ENCODE measurements around the gene NAV3. TPM values are rescaled to one million over a fixed set of nuclear protein-coding genes. Genes with fewer than 3 reads are reported as not detected.

NAV3 gene
- total RNA-seq, 1 experiment from 2014 or later, result 3.0 TPM

DNA sequence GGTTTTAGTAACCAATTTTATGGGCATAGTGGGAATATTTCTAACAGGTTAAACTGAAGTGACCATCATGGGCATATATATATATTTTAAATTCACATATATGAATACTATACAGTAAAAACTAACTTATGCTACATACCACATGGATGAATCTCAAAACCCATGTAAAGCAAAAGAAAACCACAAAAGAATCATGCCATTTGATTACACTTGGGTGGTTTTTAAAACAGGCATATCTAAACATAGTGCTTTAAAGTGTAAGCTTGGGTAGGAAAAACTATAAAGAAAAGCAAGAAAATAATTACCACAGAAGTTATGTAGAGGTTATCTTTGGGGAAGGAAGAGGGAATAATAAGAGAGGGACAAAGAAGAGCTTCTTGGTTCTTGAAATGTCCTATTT lies 326.1 kb downstream of the NAV3 start:
- Histone ChIP-seq H4K5ac (ENCODE audit: insufficient read length, low read depth, low read length) (no peak overlapping the region), H3K27ac (ENCODE audit: insufficient read length, low read depth, low read length) (no peak overlapping the region), H2BK12ac (ENCODE audit: insufficient read length, low read depth, low read length) (no peak overlapping the region), H3K9me3 (ENCODE audit: control insufficient read depth, low read depth, low read length) (no peaks in the 10 kb centered on the region), H3K4me2 (ENCODE audit: insufficient read depth, insufficient read length, low read length) (no peak overlapping the region), H4K20me1 (ENCODE audit: control insufficient read depth, insufficient read depth, insufficient read length) (no peaks in the 10 kb centered on the region), H3T11ph (ENCODE audit: low read length) (no peak overlapping the region), H2BK15ac (ENCODE audit: low read depth, low read length) (no peak overlapping the region), H3K14ac (ENCODE audit: insufficient read depth, low read length) (no peak overlapping the region), H3K79me2 (ENCODE audit: insufficient read depth, low read length) (no peaks in the 10 kb centered on the region), H3K18ac (ENCODE audit: insufficient read length, low read depth, low read length) (no peak overlapping the region), H4K8ac (replicated peaks; ENCODE audit: insufficient read length, low read depth, low read length) (no peak overlapping the region), H3K23ac (ENCODE audit: insufficient read length, low read depth, low read length) (no peak overlapping the region), H2AK5ac (ENCODE audit: insufficient read length, low read length) (no peak overlapping the region), H3K27me3 (ENCODE audit: insufficient read depth, low read length) (no peaks in the 10 kb centered on the region), H3K9ac (ENCODE audit: extremely low read depth, insufficient read length, low read length) (no peak overlapping the region), H3K56ac (ENCODE audit: insufficient read length, low read depth, low read length) (no peak overlapping the region), H3K79me1 (ENCODE audit: insufficient read depth, low read depth, low read length, poor library complexity, severe bottlenecking) (no peaks in the 10 kb centered on the region), H2AFZ (ENCODE audit: low read length) (no peak overlapping the region), H3K4ac (ENCODE audit: low read depth, low read length) (no peak overlapping the region), H3K4me1 (ENCODE audit: insufficient read depth, low read length) (no peaks in the 10 kb centered on the region), H2BK120ac (ENCODE audit: low read depth, low read length, poor library complexity, severe bottlenecking) (no peak overlapping the region), H4K91ac (ENCODE audit: insufficient read length, low read depth, low read length) (no peak overlapping the region), H2BK20ac (ENCODE audit: low read depth, low read length, poor library complexity, severe bottlenecking) (no peak overlapping the region), H2BK5ac (ENCODE audit: insufficient read length, low read length) (no peak overlapping the region), H3K23me2 (ENCODE audit: insufficient read length, low read depth, low read length, poor library complexity, severe bottlenecking) (no peaks in the 10 kb centered on the region)
- H3K4me1 Mint-ChIP-seq, result peaks cover 0 to 4% of the 10 kb centered on the region in 2 experiments; a peak in 2 of 4 replicates
- no peak overlapping the region for H3K4me3 Mint-ChIP-seq
- no peaks in the 10 kb centered on the region for H3K9me3 Mint-ChIP-seq
- H3K27me3 Mint-ChIP-seq (ENCODE audit: low read depth), result no peaks in the 10 kb centered on the region
- H3K27ac Mint-ChIP-seq, result no peak overlapping the region
- DNase-seq, result no peak
- no peaks in the 10 kb centered on the region for H3K36me3 Mint-ChIP-seq (ENCODE audit: insufficient read depth in 1 of 3, low read depth in 3 of 3)
- TF ChIP-seq, protein P1, sequence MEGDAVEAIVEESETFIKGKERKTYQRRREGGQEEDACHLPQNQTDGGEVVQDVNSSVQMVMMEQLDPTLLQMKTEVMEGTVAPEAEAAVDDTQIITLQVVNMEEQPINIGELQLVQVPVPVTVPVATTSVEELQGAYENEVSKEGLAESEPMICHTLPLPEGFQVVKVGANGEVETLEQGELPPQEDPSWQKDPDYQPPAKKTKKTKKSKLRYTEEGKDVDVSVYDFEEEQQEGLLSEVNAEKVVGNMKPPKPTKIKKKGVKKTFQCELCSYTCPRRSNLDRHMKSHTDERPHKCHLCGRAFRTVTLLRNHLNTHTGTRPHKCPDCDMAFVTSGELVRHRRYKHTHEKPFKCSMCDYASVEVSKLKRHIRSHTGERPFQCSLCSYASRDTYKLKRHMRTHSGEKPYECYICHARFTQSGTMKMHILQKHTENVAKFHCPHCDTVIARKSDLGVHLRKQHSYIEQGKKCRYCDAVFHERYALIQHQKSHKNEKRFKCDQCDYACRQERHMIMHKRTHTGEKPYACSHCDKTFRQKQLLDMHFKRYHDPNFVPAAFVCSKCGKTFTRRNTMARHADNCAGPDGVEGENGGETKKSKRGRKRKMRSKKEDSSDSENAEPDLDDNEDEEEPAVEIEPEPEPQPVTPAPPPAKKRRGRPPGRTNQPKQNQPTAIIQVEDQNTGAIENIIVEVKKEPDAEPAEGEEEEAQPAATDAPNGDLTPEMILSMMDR (conservative IDR thresholded peaks at IDR 0.05), result no peak
